ENCODE results near the gene GTF3C2. TPM values are rescaled to one million over a fixed set of nuclear protein-coding genes. Genes with fewer than 3 reads are reported as not detected.

GTF3C2 gene
- total and polyA plus RNA-seq, 9 of the 15 experiments (the other 6 are each of a cell fraction or from before 2014, with no cell fraction given), result 35.5 to 96.8 (median 53.0) TPM

DNA sequence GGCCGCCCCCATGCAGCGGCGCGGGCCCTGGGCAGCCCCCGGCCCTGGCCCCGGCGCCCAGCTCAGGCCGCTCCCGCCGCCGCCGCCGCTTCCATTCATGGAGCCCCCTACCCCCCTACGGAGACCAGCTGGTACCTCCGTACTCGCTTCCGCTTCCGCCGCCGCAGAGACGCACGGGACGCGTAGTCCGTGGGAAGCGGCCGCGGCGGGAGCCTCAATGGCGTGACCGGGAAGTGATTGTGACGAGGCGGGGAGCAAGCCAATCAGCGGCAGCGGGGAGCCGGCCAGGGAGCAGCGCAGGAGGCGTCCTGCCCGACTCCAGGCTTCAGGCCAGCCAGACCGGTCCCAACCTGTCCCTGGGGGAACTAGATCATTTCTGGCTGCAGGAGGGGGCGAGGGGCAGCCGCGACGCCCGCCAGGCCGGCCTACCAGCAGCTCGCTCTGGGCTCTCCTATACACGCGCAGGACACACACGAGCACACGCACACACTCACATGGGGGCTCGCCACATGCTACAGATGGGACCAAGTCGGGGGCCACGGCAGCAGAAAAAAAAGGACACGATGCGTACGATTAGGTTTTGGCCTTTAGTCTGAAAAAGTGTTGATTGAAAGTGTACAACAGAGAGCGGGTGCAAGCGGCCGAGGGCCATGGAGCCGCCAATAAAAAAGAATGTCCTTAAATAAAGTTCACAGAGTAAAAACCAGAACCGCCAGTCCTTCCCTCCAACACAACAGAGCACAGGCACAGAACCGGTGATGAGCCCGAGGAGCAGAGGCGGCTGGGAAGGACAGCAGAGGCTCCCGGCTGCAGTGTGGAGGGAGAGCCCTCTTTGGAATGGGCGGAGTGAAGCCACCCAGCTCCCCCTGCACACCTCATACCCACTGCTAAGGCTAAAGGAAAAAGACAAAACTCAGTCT lies 24.3 kb upstream of the GTF3C2 start, which contains the start of gene ZNF513 (continued):
- TF ChIP-seq TSC22D4 (tag; IDR thresholded peaks at IDR 0.05) (no peak), HNRNPH1 (optimal IDR thresholded peaks at IDR 0.05; ENCODE audit: low read depth, low read length) (no peak), CREBBP (IDR thresholded peaks at IDR 0.05; ENCODE audit: low read depth, low read length) (no peak), KLF13 (tag; IDR thresholded peaks at IDR 0.05; ENCODE audit: borderline replicate concordance, low read depth) (0 out of 2 replicates have a peak, but pooled peaks have one; percentile 23), TCF3 (CRISPR knock-in tag; IDR thresholded peaks at IDR 0.05) (no peak), CAMTA2 (CRISPR knock-in tag; conservative IDR thresholded peaks at IDR 0.05) (0 out of 2 replicates have a peak, but pooled peaks have one; percentile 46), MBD2 (IDR thresholded peaks at IDR 0.05; ENCODE audit: borderline replicate concordance, low read depth) (peak; percentile 91), RFX5 (IDR thresholded peaks at IDR 0.05; ENCODE audit: low read depth, low read length) (no peak), KAT7 (CRISPR knock-in tag; IDR thresholded peaks at IDR 0.05; ENCODE audit: borderline replicate concordance) (peak; percentile 83; the same call in 1 of the 2 replicates), TBL1XR1 (IDR thresholded peaks at IDR 0.05; ENCODE audit: low read length in 2 of 2) (no peak), ZNF282 (CRISPR knock-in tag; IDR thresholded peaks at IDR 0.05) (no peak), SNRNP70 (optimal IDR thresholded peaks at IDR 0.05; ENCODE audit: low read depth, low read length) (no peak), ZNF57 (CRISPR knock-in tag; IDR thresholded peaks at IDR 0.05) (no peak), PHF8 (IDR thresholded peaks at IDR 0.05; ENCODE audit: borderline replicate concordance, low read length) (peak; percentile 77; the same call in 1 of the 2 replicates), HDAC6 (IDR thresholded peaks at IDR 0.05; ENCODE audit: low read depth, low read length) (no peak), GABPB2 (CRISPR knock-in tag; conservative IDR thresholded peaks at IDR 0.05) (no peak), ERF (CRISPR knock-in tag; IDR thresholded peaks at IDR 0.05) (0 out of 2 replicates have a peak, but pooled peaks have one; percentile 33), SMAD1 (IDR thresholded peaks at IDR 0.05; ENCODE audit: low read depth, low read length, partially characterized antibody) (no peak), MAFK (IDR thresholded peaks at IDR 0.05; ENCODE audit: low read length) (no peak), MEF2A (IDR thresholded peaks at IDR 0.05; ENCODE audit: control insufficient read depth, low read depth, low read length) (no peak), SPI1 (IDR thresholded peaks at IDR 0.05; ENCODE audit: borderline replicate concordance, low read depth, low read length) (0 out of 2 replicates have a peak, but pooled peaks have one; percentile 33), ZNF696 (CRISPR knock-in tag; conservative IDR thresholded peaks at IDR 0.05) (no peak)
- TF ChIP-seq, protein P1, sequence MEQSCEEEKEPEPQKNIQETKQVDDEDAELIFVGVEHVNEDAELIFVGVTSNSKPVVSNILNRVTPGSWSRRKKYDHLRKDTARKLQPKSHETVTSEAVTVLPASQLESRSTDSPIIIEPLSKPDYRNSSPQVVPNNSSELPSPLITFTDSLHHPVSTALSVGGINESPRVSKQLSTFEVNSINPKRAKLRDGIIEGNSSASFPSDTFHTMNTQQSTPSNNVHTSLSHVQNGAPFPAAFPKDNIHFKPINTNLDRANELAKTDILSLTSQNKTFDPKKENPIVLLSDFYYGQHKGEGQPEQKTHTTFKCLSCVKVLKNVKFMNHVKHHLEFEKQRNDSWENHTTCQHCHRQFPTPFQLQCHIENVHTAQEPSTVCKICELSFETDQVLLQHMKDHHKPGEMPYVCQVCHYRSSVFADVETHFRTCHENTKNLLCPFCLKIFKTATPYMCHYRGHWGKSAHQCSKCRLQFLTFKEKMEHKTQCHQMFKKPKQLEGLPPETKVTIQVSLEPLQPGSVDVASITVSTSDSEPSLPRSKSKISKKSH (CRISPR knock-in tag; IDR thresholded peaks at IDR 0.05), result no peak
- TF ChIP-seq, protein P2, sequence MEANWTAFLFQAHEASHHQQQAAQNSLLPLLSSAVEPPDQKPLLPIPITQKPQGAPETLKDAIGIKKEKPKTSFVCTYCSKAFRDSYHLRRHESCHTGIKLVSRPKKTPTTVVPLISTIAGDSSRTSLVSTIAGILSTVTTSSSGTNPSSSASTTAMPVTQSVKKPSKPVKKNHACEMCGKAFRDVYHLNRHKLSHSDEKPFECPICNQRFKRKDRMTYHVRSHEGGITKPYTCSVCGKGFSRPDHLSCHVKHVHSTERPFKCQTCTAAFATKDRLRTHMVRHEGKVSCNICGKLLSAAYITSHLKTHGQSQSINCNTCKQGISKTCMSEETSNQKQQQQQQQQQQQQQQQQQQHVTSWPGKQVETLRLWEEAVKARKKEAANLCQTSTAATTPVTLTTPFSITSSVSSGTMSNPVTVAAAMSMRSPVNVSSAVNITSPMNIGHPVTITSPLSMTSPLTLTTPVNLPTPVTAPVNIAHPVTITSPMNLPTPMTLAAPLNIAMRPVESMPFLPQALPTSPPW (CRISPR knock-in tag; IDR thresholded peaks at IDR 0.05), result peak; percentile 95
- TF ChIP-seq, protein P3, sequence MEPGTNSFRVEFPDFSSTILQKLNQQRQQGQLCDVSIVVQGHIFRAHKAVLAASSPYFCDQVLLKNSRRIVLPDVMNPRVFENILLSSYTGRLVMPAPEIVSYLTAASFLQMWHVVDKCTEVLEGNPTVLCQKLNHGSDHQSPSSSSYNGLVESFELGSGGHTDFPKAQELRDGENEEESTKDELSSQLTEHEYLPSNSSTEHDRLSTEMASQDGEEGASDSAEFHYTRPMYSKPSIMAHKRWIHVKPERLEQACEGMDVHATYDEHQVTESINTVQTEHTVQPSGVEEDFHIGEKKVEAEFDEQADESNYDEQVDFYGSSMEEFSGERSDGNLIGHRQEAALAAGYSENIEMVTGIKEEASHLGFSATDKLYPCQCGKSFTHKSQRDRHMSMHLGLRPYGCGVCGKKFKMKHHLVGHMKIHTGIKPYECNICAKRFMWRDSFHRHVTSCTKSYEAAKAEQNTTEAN (CRISPR knock-in tag; IDR thresholded peaks at IDR 0.05), result 0 out of 2 replicates have a peak, but pooled peaks have one; percentile 44
